ENCODE results near the gene ATXN7L1. TPM values are rescaled to one million over a fixed set of nuclear protein-coding genes. Genes with fewer than 3 reads are reported as not detected.

ATXN7L1 gene
- total RNA-seq, 1 donor from 2014 or later = 12.6 TPM

DNA sequence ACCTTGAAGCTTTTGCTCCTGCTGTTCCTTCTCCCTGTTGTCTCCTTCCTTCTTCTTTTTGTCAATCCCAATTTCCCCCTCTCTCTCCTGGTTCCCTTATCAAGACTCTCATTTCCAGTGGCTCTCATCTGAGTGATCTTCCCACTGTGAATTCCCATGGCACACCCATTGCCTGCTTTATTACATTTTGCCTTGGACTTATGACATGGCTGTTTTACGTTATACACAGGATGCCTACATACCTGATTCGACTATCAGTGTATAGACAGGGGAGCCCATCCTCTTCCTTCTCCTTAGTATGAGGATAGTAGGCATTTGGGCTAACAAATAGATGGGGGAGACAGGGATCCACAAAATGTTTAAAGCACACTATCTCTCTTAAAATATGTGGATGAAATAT lies 255.2 kb downstream of the ATXN7L1 start:
- Mint-ChIP-seq H3K36me3 (ENCODE audit: unreplicated experiment) (peaks cover 25% of the 10 kb centered on the region), H3K4me3 (ENCODE audit: unreplicated experiment) (no peak overlapping the region), H3K4me1 (ENCODE audit: unreplicated experiment) (no peaks in the 10 kb centered on the region), H3K9me3 (ENCODE audit: unreplicated experiment) (peaks cover 4% of the 10 kb centered on the region), H3K27me3 (ENCODE audit: unreplicated experiment) (no peaks in the 10 kb centered on the region), H3K27ac (ENCODE audit: unreplicated experiment) (no peak overlapping the region)
- DNase-seq (ENCODE audit: extremely low spot score, unreplicated experiment) = no peak
- TF ChIP-seq, protein P1, sequence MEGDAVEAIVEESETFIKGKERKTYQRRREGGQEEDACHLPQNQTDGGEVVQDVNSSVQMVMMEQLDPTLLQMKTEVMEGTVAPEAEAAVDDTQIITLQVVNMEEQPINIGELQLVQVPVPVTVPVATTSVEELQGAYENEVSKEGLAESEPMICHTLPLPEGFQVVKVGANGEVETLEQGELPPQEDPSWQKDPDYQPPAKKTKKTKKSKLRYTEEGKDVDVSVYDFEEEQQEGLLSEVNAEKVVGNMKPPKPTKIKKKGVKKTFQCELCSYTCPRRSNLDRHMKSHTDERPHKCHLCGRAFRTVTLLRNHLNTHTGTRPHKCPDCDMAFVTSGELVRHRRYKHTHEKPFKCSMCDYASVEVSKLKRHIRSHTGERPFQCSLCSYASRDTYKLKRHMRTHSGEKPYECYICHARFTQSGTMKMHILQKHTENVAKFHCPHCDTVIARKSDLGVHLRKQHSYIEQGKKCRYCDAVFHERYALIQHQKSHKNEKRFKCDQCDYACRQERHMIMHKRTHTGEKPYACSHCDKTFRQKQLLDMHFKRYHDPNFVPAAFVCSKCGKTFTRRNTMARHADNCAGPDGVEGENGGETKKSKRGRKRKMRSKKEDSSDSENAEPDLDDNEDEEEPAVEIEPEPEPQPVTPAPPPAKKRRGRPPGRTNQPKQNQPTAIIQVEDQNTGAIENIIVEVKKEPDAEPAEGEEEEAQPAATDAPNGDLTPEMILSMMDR (IDR thresholded peaks at IDR 0.05) = no peak

GRCh38 chr7:105619590-105619989 lies 256.8 kb downstream of the ATXN7L1 start:
- H3K9me3 Mint-ChIP-seq (ENCODE audit: unreplicated experiment) = no peaks in the 10 kb centered on the region
- no peak overlapping the region for H3K4me3 Mint-ChIP-seq (ENCODE audit: unreplicated experiment)
- H3K27ac Mint-ChIP-seq (ENCODE audit: unreplicated experiment) = no peak overlapping the region
- no peaks in the 10 kb centered on the region for H3K27me3 Mint-ChIP-seq (ENCODE audit: unreplicated experiment)
- H3K4me1 Mint-ChIP-seq (ENCODE audit: unreplicated experiment) = no peaks in the 10 kb centered on the region
- TF ChIP-seq, protein P1 (IDR thresholded peaks at IDR 0.05) = no peak
- peaks cover 21% of the 10 kb centered on the region for H3K36me3 Mint-ChIP-seq (ENCODE audit: unreplicated experiment)
- DNase-seq (ENCODE audit: extremely low spot score, unreplicated experiment) = no peak

- TF ChIP-seq, protein P1 (IDR thresholded peaks at IDR 0.05) = no peak
- Mint-ChIP-seq H3K36me3 (ENCODE audit: unreplicated experiment) (peaks cover 22% of the 10 kb centered on the region), H3K4me3 (ENCODE audit: unreplicated experiment) (no peak overlapping the region), H3K4me1 (ENCODE audit: unreplicated experiment) (no peaks in the 10 kb centered on the region), H3K27ac (ENCODE audit: unreplicated experiment) (no peak overlapping the region), H3K9me3 (ENCODE audit: unreplicated experiment) (no peaks in the 10 kb centered on the region), H3K27me3 (ENCODE audit: unreplicated experiment) (no peaks in the 10 kb centered on the region)
- no peak for DNase-seq (ENCODE audit: extremely low spot score, unreplicated experiment)
Measured at GRCh38 chr7:105618016-105618296, 258.4 kb downstream of the ATXN7L1 start.

GRCh38 chr7:105617280-105618015 lies 259.0 kb downstream of the ATXN7L1 start:
- no peaks in the 10 kb centered on the region for H3K27me3 Mint-ChIP-seq (ENCODE audit: unreplicated experiment)
- H3K4me3 Mint-ChIP-seq (ENCODE audit: unreplicated experiment) = no peak overlapping the region
- H3K4me1 Mint-ChIP-seq (ENCODE audit: unreplicated experiment) = no peaks in the 10 kb centered on the region
- no peak overlapping the region for H3K27ac Mint-ChIP-seq (ENCODE audit: unreplicated experiment)
- no peak for DNase-seq (ENCODE audit: extremely low spot score, unreplicated experiment)
- TF ChIP-seq, protein P1 (IDR thresholded peaks at IDR 0.05) = no peak
- H3K36me3 Mint-ChIP-seq (ENCODE audit: unreplicated experiment) = peaks cover 19% of the 10 kb centered on the region
- no peaks in the 10 kb centered on the region for H3K9me3 Mint-ChIP-seq (ENCODE audit: unreplicated experiment)

DNA sequence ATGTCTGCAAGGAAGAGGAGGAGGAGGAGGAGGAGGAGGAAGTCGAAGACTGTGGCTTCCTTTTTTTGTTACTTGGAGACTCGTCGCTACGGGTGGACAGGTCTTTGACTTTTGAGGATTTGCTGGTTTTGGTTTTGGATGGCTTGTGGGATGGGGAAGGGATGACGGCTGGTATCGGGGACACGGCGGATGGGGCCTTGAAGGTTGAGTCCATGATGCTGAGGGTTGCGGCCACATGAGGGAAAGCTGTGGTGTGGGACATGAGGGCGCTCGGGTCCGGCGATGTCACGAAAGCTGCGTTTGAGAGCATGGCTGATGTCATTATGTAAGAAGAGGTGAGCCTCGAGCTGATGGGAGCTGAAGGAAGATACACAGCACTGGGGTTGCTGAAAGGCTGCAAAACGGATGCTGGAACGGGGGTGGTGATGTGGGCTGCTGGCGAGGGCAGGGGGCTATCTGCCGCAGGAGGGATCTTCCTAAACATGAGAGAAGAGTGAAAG lies 262.0 kb downstream of the ATXN7L1 start:
- Mint-ChIP-seq H3K27me3 (ENCODE audit: unreplicated experiment) (no peaks in the 10 kb centered on the region), H3K4me1 (ENCODE audit: unreplicated experiment) (no peaks in the 10 kb centered on the region), H3K27ac (ENCODE audit: unreplicated experiment) (no peak overlapping the region), H3K36me3 (ENCODE audit: unreplicated experiment) (peaks cover 19% of the 10 kb centered on the region), H3K4me3 (ENCODE audit: unreplicated experiment) (no peak overlapping the region), H3K9me3 (ENCODE audit: unreplicated experiment) (no peaks in the 10 kb centered on the region)
- no peak for DNase-seq (ENCODE audit: extremely low spot score, unreplicated experiment)
- TF ChIP-seq, protein P1 (IDR thresholded peaks at IDR 0.05) = no peak
